K562 (cell line): ENCODE results near the gene GABARAPL2.

ENCODE experiments used
- JUND ChIP-seq, 2 experiments: IDR thresholded peaks; 2 replicates in 1 of 2; 3 replicates in 1 of 2; pipeline ENCODE4 v1.6.1; 2011; ENCODE audit warnings: borderline replicate concordance in 2 of 2, low read depth in 2 of 2, low read length in 2 of 2, improper control_type of control experiment in 1 of 2, missing biosample characterization in 1 of 2, missing genetic modification characterization in 1 of 2, missing genetic modification reagents in 1 of 2
- KDM4B ChIP-seq, 2 experiments: fragments of 450-650 bp in 1 of 2; sonication (generic) in 1 of 2; IDR thresholded peaks; 2 replicates each; pipeline ENCODE4 v1.6.1; 2016 to 2017; ENCODE audit warnings: borderline replicate concordance in 2 of 2, antibody characterized with exemption in 1 of 2, low read depth in 1 of 2, mild to moderate bottlenecking in 1 of 2
- SP1 ChIP-seq: sonication (generic); formaldehyde crosslinking; IDR thresholded peaks from 2 replicates; pipeline ENCODE4 v1.8.1; 2022; ENCODE audit warnings: mild to moderate bottlenecking, missing genetic modification reagents
- STAG1 ChIP-seq: sonication (generic); formaldehyde crosslinking; IDR thresholded peaks from 2 replicates; pipeline ENCODE4 v1.5.0; 2020; ENCODE audit warnings: missing genetic modification reagents, borderline replicate concordance
- ZNF121 ChIP-seq: sonication (generic); formaldehyde crosslinking; conservative IDR thresholded peaks from 2 replicates; pipeline ENCODE4 v1.8.0; 2022; ENCODE audit warnings: missing genetic modification reagents
- ZNF79 ChIP-seq: fragments of 250-450 bp; sonication (Bioruptor Pico); IDR thresholded peaks from 2 replicates; pipeline ENCODE4 v1.4.0; 2020; ENCODE audit warnings: low read depth, mild to moderate bottlenecking, moderate library complexity
- ZSCAN29 ChIP-seq: fragments of 450-650 bp; IDR thresholded peaks from 2 replicates; pipeline ENCODE4 v1.6.1; 2017
- TF ChIP-seq, protein P1 (sequence below), 3 experiments: IDR thresholded peaks in 2 of 3; conservative IDR thresholded peaks in 1 of 3; 2 replicates each; pipeline ENCODE4 v1.5.1; 2011 to 2012; ENCODE audit warnings: low read length in 3 of 3, mild to moderate bottlenecking in 3 of 3, control low read depth in 2 of 3, improper control_type of control experiment in 1 of 3, inconsistent platforms in 1 of 3, low read depth in 1 of 3, mixed read lengths in 1 of 3, moderate library complexity in 1 of 3; ENCODE audit not compliant: insufficient read depth in 2 of 3
- TF ChIP-seq, protein P2 (sequence below): sonication (generic); formaldehyde crosslinking; IDR thresholded peaks from 2 replicates; pipeline ENCODE4 v1.9.0; 2022; ENCODE audit warnings: mild to moderate bottlenecking, missing genetic modification reagents
- TF ChIP-seq, protein P3 (sequence below): IDR thresholded peaks from 2 replicates; pipeline ENCODE4 v1.6.1; 2012; ENCODE audit warnings: low read depth, low read length, improper control_type of control experiment, borderline replicate concordance

DNA sequence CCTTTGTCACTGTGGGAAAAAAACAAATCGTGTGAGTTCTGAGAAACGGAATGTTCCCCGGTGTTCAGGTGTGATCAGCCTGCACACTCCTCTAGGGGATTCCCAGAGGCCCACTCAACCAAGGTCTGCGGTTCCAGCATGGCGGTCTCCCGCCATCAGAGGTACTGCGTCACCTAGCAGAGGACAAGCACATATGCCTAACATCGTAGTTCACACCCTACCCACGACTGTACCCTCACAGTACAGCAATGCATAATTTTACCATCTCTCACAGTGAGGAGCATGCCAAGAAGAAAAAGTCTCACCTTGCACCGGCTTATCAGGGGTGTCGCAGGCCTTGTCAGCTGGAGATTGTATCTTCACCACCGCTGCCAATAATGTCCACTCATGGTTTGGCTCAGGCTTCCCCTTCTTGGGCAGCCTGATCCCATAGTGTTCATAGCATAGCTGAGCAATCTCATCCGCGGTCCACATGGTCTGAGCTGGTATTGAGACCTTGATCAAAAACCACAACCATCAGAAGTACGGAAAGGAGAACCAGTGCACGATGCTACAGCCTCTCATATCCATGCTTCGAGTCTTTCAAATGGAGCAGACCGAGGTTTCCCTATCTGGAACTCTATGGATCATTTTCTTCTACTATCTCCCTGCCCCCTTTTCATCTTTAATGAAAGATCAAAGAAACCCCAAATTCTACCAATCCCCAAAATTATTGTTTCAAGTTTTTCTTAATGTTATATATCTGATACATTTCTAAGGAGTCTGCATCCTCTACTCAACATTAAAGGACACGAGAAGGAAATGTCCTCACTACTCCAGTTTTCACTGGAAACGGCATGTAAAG, 54.4 kb downstream of the GABARAPL2 start:
- TF ChIP-seq, protein P1, sequence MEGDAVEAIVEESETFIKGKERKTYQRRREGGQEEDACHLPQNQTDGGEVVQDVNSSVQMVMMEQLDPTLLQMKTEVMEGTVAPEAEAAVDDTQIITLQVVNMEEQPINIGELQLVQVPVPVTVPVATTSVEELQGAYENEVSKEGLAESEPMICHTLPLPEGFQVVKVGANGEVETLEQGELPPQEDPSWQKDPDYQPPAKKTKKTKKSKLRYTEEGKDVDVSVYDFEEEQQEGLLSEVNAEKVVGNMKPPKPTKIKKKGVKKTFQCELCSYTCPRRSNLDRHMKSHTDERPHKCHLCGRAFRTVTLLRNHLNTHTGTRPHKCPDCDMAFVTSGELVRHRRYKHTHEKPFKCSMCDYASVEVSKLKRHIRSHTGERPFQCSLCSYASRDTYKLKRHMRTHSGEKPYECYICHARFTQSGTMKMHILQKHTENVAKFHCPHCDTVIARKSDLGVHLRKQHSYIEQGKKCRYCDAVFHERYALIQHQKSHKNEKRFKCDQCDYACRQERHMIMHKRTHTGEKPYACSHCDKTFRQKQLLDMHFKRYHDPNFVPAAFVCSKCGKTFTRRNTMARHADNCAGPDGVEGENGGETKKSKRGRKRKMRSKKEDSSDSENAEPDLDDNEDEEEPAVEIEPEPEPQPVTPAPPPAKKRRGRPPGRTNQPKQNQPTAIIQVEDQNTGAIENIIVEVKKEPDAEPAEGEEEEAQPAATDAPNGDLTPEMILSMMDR (IDR thresholded peaks at IDR 0.05 in 2 of 3, conservative IDR thresholded peaks at IDR 0.05 in 1 of 3; ENCODE audit: insufficient read depth in 2 of 3, low read depth in 1 of 3, low read length in 3 of 3), result no peak
- TF ChIP-seq STAG1 (CRISPR knock-in tag) (no peak), ZSCAN29 (no peak), JUND (IDR thresholded peaks at IDR 0.05; ENCODE audit: borderline replicate concordance, low read depth, low read length) (peak; percentile 44; the same call in 1 of the 2 replicates), JUND (tag; IDR thresholded peaks at IDR 0.05; ENCODE audit: borderline replicate concordance, low read depth, low read length) (0 out of 3 replicates have a peak, but pooled peaks have one; percentile 7), SP1 (CRISPR knock-in tag) (no peak), KDM4B (IDR thresholded peaks at IDR 0.05; ENCODE audit: borderline replicate concordance in 2 of 2, low read depth in 1 of 2) (no peak), ZNF79 (CRISPR knock-in tag) (no peak), ZNF121 (CRISPR knock-in tag) (no peak)
- TF ChIP-seq, protein P2, sequence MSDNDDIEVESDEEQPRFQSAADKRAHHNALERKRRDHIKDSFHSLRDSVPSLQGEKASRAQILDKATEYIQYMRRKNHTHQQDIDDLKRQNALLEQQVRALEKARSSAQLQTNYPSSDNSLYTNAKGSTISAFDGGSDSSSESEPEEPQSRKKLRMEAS (CRISPR knock-in tag), result no peak
- TF ChIP-seq, protein P3, sequence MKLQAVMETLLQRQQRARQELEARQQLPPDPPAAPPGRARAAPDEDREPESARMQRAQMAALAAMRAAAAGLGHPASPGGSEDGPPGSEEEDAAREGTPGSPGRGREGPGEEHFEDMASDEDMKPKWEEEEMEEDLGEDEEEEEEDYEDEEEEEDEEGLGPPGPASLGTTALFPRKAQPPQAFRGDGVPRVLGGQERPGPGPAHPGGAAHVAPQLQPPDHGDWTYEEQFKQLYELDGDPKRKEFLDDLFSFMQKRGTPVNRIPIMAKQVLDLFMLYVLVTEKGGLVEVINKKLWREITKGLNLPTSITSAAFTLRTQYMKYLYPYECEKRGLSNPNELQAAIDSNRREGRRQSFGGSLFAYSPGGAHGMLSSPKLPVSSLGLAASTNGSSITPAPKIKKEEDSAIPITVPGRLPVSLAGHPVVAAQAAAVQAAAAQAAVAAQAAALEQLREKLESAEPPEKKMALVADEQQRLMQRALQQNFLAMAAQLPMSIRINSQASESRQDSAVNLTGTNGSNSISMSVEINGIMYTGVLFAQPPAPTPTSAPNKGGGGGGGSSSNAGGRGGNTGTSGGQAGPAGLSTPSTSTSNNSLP, result no peak
